HepG2 (cell line): ENCODE results near the gene TSGA10IP.

Source experiments
- ATF6 ChIP-seq: sonication (generic); formaldehyde crosslinking; conservative IDR thresholded peaks from 2 replicates; pipeline ENCODE4 v1.4.0; 2020; ENCODE audit warnings: missing genetic modification reagents
- CC2D1A ChIP-seq: sonication (generic); formaldehyde crosslinking; IDR thresholded peaks from 2 replicates; pipeline ENCODE4 v1.8.1; 2023; ENCODE audit warnings: mild to moderate bottlenecking, missing genetic modification reagents
- EP300 ChIP-seq, 3 experiments: sonication (generic) in 1 of 3; formaldehyde crosslinking in 1 of 3; IDR thresholded peaks; 2 replicates each; pipeline versions ENCODE4 v1.5.1 to v1.6.1; 2011 to 2020; ENCODE audit warnings: low read depth in 2 of 3, low read length in 2 of 3, borderline replicate concordance in 1 of 3, improper control_type of control experiment in 1 of 3, mild to moderate bottlenecking in 1 of 3, missing genetic modification reagents in 1 of 3, moderate library complexity in 1 of 3
- FOXA3 ChIP-seq: IDR thresholded peaks from 2 replicates; pipeline ENCODE4 v1.6.1; 2016; ENCODE audit warnings: missing genetic modification reagents, missing compliant biosample characterization
- FOXJ3 ChIP-seq: sonication (generic); formaldehyde crosslinking; IDR thresholded peaks from 2 replicates; pipeline ENCODE4 v1.4.0; 2020; ENCODE audit warnings: missing genetic modification reagents, mild to moderate bottlenecking, borderline replicate concordance
- GLI4 ChIP-seq: sonication (generic); formaldehyde crosslinking; IDR thresholded peaks from 2 replicates; pipeline ENCODE4 v1.5.1; 2020; ENCODE audit warnings: missing genetic modification reagents, mild to moderate bottlenecking, moderate library complexity, borderline replicate concordance
- MAX ChIP-seq: IDR thresholded peaks from 2 replicates; pipeline ENCODE4 v1.6.1; 2012; ENCODE audit warnings: inconsistent platforms
- SOX13 ChIP-seq, 3 experiments: fragments of 450-650 bp in 1 of 3; sonication (generic) in 1 of 3; formaldehyde crosslinking in 1 of 3; IDR thresholded peaks in 2 of 3; conservative IDR thresholded peaks in 1 of 3; 2 replicates each; pipeline versions ENCODE4 v1.5.0 to v1.6.1; 2016 to 2020; ENCODE audit warnings: antibody characterized with exemption in 1 of 3, mild to moderate bottlenecking in 1 of 3, missing compliant biosample characterization in 1 of 3, missing genetic modification reagents in 1 of 3, moderate library complexity in 1 of 3
- USF2 ChIP-seq, 2 experiments: sonication (generic) in 1 of 2; formaldehyde crosslinking in 1 of 2; IDR thresholded peaks; 2 replicates each; pipeline versions ENCODE4 v1.5.1 to v1.6.1; 2011 to 2020; ENCODE audit warnings: borderline replicate concordance in 1 of 2, low read depth in 1 of 2, low read length in 1 of 2, mild to moderate bottlenecking in 1 of 2, missing genetic modification reagents in 1 of 2, moderate library complexity in 1 of 2
- ZBTB43 ChIP-seq: sonication (generic); formaldehyde crosslinking; conservative IDR thresholded peaks from 2 replicates; pipeline ENCODE4 v1.4.0; 2020; ENCODE audit warnings: missing genetic modification reagents
- ZNF354B ChIP-seq: sonication (generic); formaldehyde crosslinking; IDR thresholded peaks from 2 replicates; pipeline ENCODE4 v1.8.0; 2022; ENCODE audit warnings: mild to moderate bottlenecking, missing genetic modification reagents
- ZNF761 ChIP-seq: sonication (generic); formaldehyde crosslinking; conservative IDR thresholded peaks from 2 replicates; pipeline ENCODE4 v1.4.0; 2020; ENCODE audit warnings: mild to moderate bottlenecking, missing genetic modification reagents
- ZNF766 ChIP-seq: sonication (generic); formaldehyde crosslinking; IDR thresholded peaks from 2 replicates; pipeline ENCODE4 v1.5.0; 2020; ENCODE audit warnings: missing genetic modification reagents, borderline replicate concordance
- TF ChIP-seq, protein P1 (sequence below), 2 experiments: IDR thresholded peaks; 2 replicates each; pipeline ENCODE4 v1.6.1; 2011 to 2012; ENCODE audit warnings: low read length in 2 of 2, borderline replicate concordance in 1 of 2, low read depth in 1 of 2, mild to moderate bottlenecking in 1 of 2, moderate library complexity in 1 of 2

DNA sequence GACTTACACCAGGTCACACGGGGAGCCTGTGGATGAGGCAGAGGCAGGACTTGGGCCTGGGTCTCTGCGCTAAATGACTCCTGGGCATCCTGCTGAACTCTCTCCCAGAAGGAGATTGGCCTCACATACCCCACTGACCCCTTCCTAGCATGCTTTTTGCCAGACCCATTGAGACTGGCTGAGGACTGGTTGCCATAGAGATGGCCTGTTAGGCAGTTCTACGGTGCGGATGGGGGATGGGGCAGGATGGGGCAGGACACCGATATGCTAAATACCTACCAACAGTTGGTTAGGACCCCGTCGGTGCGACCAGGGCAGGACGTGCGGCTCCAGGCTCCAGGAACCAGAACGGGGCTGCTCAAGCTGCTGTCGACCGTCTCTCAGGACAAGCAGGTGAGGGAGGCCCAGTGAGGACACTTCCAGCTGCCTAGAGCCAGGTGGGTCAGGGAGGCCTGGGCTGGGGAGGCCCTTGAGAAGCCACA, at the start of gene TSGA10IP:
- TF ChIP-seq FOXA3 (CRISPR knock-in tag) (no peak), ZNF354B (CRISPR knock-in tag) (no peak), CC2D1A (no peak), ZBTB43 (CRISPR knock-in tag) (no peak), EP300 (IDR thresholded peaks at IDR 0.05; ENCODE audit: low read depth in 2 of 2, low read length in 2 of 2) (no peak), EP300 (CRISPR knock-in tag; IDR thresholded peaks at IDR 0.05; ENCODE audit: borderline replicate concordance) (no peak), ZNF761 (CRISPR knock-in tag) (no peak), USF2 (IDR thresholded peaks at IDR 0.05; ENCODE audit: low read depth, low read length) (no peak), USF2 (CRISPR knock-in tag; IDR thresholded peaks at IDR 0.05; ENCODE audit: borderline replicate concordance) (no peak), GLI4 (no peak), MAX (no peak), FOXJ3 (no peak), ATF6 (CRISPR knock-in tag) (no peak), SOX13 (IDR thresholded peaks at IDR 0.05) (no peak), SOX13 (CRISPR knock-in tag; conservative IDR thresholded peaks at IDR 0.05 in 1 of 2, IDR thresholded peaks at IDR 0.05 in 1 of 2) (no peak), ZNF766 (CRISPR knock-in tag) (no peak)
- TF ChIP-seq, protein P1, sequence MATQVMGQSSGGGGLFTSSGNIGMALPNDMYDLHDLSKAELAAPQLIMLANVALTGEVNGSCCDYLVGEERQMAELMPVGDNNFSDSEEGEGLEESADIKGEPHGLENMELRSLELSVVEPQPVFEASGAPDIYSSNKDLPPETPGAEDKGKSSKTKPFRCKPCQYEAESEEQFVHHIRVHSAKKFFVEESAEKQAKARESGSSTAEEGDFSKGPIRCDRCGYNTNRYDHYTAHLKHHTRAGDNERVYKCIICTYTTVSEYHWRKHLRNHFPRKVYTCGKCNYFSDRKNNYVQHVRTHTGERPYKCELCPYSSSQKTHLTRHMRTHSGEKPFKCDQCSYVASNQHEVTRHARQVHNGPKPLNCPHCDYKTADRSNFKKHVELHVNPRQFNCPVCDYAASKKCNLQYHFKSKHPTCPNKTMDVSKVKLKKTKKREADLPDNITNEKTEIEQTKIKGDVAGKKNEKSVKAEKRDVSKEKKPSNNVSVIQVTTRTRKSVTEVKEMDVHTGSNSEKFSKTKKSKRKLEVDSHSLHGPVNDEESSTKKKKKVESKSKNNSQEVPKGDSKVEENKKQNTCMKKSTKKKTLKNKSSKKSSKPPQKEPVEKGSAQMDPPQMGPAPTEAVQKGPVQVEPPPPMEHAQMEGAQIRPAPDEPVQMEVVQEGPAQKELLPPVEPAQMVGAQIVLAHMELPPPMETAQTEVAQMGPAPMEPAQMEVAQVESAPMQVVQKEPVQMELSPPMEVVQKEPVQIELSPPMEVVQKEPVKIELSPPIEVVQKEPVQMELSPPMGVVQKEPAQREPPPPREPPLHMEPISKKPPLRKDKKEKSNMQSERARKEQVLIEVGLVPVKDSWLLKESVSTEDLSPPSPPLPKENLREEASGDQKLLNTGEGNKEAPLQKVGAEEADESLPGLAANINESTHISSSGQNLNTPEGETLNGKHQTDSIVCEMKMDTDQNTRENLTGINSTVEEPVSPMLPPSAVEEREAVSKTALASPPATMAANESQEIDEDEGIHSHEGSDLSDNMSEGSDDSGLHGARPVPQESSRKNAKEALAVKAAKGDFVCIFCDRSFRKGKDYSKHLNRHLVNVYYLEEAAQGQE (IDR thresholded peaks at IDR 0.05; ENCODE audit: borderline replicate concordance in 1 of 2, low read depth in 1 of 2, low read length in 2 of 2) = no peak
